BLaER1 (cell line): ENCODE data around the gene ACTR8.

Source experiments
- H3K27ac ChIP-seq: shearing (Covaris generic); formaldehyde crosslinking; 2 replicates; pipeline ENCODE4 v1.8.1; 2022
- H3K27me3 ChIP-seq: shearing (Covaris generic); formaldehyde crosslinking; 2 replicates; pipeline ENCODE4 v1.8.1; 2022
- H3K36me3 ChIP-seq: shearing (Covaris generic); formaldehyde crosslinking; 2 replicates; pipeline ENCODE4 v1.8.1; 2022
- H3K4me1 ChIP-seq: shearing (Covaris generic); formaldehyde crosslinking; 2 replicates; pipeline ENCODE4 v1.8.1; 2022
- H3K4me2 ChIP-seq: shearing (Covaris generic); formaldehyde crosslinking; 2 replicates; pipeline ENCODE4 v1.8.1; 2022
- H3K4me3 ChIP-seq: shearing (Covaris generic); formaldehyde crosslinking; 2 replicates; pipeline ENCODE4 v1.8.1; 2022
- H3K9ac ChIP-seq: shearing (Covaris generic); formaldehyde crosslinking; 2 replicates; pipeline ENCODE4 v1.8.1; 2022
- H3K9me3 ChIP-seq: shearing (Covaris generic); formaldehyde crosslinking; 2 replicates; pipeline ENCODE4 v1.8.1; 2022
- H4K20me1 ChIP-seq: shearing (Covaris generic); formaldehyde crosslinking; 2 replicates; pipeline ENCODE4 v1.8.1; 2022
- Cebpa-rat ChIP-seq: shearing (Covaris generic); IDR thresholded peaks from 2 replicates; pipeline ENCODE4 v1.8.1; 2022

The ACTR8 gene

GRCh38 chr3:53817809-53818208, 64.1 kb downstream of the ACTR8 start:
- TF ChIP-seq Cebpa-rat = no peak
- H3K27me3 ChIP-seq = no peaks in the 10 kb centered on the region

GRCh38 chr3:53817211-53817610, 64.7 kb downstream of the ACTR8 start:
- no peaks in the 10 kb centered on the region for H3K9me3 ChIP-seq
- H3K9ac ChIP-seq = no peak overlapping the region
- H3K4me3 ChIP-seq = no peak overlapping the region
- no peak overlapping the region for H3K27ac ChIP-seq
- H3K4me2 ChIP-seq = no peak overlapping the region
- no peaks in the 10 kb centered on the region for H4K20me1 ChIP-seq
- H3K4me1 ChIP-seq = peaks cover 11% of the 10 kb centered on the region; the same call in 1 of the 2 replicates
- H3K27me3 ChIP-seq = no peaks in the 10 kb centered on the region
- no peaks in the 10 kb centered on the region for H3K36me3 ChIP-seq
- TF ChIP-seq Cebpa-rat = no peak

More at GRCh38 chr3:53817809-53818208, 64.1 kb downstream of the ACTR8 start:
- Histone ChIP-seq H3K27ac (no peak overlapping the region), H3K36me3 (no peaks in the 10 kb centered on the region), H3K4me2 (no peak overlapping the region), H3K4me3 (no peak overlapping the region), H3K9ac (no peak overlapping the region), H3K4me1 (peaks cover 11% of the 10 kb centered on the region; the same call in 1 of the 2 replicates), H3K9me3 (no peaks in the 10 kb centered on the region), H4K20me1 (no peaks in the 10 kb centered on the region)
